Stomach (tissue), 4 donors: Measurements from ENCODE around the gene RHBG.

Experiments used
- POLR2A ChIP-seq, 4 donors: fragments of 450-650 bp; IDR thresholded peaks; one replicate each; pipeline ENCODE4 v1.6.1; 2016; ENCODE audit warnings: antibody characterized with exemption in 4 of 4, control low read depth in 2 of 4, mild to moderate bottlenecking in 1 of 4, moderate library complexity in 1 of 4
- TF ChIP-seq, protein P1 (sequence below), 7 experiments: fragments of 450-650 bp in 4 of 7; fragments of 200-600 bp in 3 of 7; sonication (generic) in 3 of 7; IDR thresholded peaks; one replicate each; pipeline ENCODE4 v1.5.1; 2016 to 2019; ENCODE audit warnings: antibody characterized with exemption in 7 of 7, control low read depth in 2 of 7, mild to moderate bottlenecking in 1 of 7

DNA sequence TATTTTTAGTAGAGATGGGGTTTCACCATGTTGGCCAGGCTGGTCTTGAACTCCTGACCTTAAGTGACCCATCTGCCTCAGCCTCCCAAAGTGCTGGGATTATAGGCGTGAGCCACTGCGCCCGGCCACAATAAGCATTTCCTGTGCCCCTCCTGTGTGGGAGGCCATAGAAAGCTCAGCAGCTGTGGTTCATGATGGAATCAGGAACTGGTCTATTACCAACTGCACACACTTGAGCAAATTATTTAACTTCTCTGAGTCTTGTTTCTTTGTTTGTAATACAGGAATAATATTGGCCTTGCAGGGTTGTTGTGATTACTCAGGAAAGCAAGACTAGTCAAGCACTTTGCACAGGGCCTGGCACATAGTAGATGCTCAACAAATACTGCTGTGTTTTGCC lies 15.0 kb downstream of the RHBG start:
- TF ChIP-seq POLR2A (IDR thresholded peaks at IDR 0.05) = no peak
- TF ChIP-seq, protein P1, sequence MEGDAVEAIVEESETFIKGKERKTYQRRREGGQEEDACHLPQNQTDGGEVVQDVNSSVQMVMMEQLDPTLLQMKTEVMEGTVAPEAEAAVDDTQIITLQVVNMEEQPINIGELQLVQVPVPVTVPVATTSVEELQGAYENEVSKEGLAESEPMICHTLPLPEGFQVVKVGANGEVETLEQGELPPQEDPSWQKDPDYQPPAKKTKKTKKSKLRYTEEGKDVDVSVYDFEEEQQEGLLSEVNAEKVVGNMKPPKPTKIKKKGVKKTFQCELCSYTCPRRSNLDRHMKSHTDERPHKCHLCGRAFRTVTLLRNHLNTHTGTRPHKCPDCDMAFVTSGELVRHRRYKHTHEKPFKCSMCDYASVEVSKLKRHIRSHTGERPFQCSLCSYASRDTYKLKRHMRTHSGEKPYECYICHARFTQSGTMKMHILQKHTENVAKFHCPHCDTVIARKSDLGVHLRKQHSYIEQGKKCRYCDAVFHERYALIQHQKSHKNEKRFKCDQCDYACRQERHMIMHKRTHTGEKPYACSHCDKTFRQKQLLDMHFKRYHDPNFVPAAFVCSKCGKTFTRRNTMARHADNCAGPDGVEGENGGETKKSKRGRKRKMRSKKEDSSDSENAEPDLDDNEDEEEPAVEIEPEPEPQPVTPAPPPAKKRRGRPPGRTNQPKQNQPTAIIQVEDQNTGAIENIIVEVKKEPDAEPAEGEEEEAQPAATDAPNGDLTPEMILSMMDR (IDR thresholded peaks at IDR 0.05) = no peak
